Activated CD8-positive, alpha-beta memory T cell treated with anti-CD3 and anti-CD28 coated beads, Interleukin-2, amount 10 ng/mL, durations not matched to agents 7 days and 5 days (primary cell): ENCODE data around the gene CCBE1. TPM values are rescaled to one million over a fixed set of nuclear protein-coding genes. Genes with fewer than 3 reads are reported as not detected.

Source experiments
- ATAC-seq: fragments of 150-1000 bp; cut with Tn5 transposase; one replicate; pipeline ENCODE4 v1.10.0; 2021; ENCODE audit warnings: moderate library complexity
- CTCF ChIA-PET: fragments of 350-600 bp; sonication (Branson Sonifier 250); formaldehyde crosslinking; loops from one replicate; lab custom pipeline; 2021; ENCODE audit warnings: antibody characterized with exemption; lab: Charles Lee
- DNase-seq: peaks from one replicate; pipeline ENCODE4 v3.0.0-alpha.2; 2020
- H3K27ac Mint-ChIP-seq: one replicate; pipeline ENCODE4 v1.8.0; 2021; ENCODE audit warnings: mild to moderate bottlenecking, mixed read lengths
- H3K27me3 Mint-ChIP-seq: one replicate; pipeline ENCODE4 v1.8.0; 2021; ENCODE audit warnings: mixed read lengths
- H3K36me3 Mint-ChIP-seq: one replicate; pipeline ENCODE4 v1.8.0; 2021; ENCODE audit warnings: mild to moderate bottlenecking, mixed read lengths
- H3K4me1 Mint-ChIP-seq: one replicate; pipeline ENCODE4 v1.8.0; 2021; ENCODE audit warnings: mixed read lengths
- H3K4me3 Mint-ChIP-seq: one replicate; pipeline ENCODE4 v1.8.0; 2021; ENCODE audit warnings: mild to moderate bottlenecking, moderate library complexity, mixed read lengths
- H3K9me3 Mint-ChIP-seq: one replicate; pipeline ENCODE4 v1.8.0; 2022; ENCODE audit warnings: low read depth, mixed read lengths
- total RNA-seq, 2 experiments: library from RNA; stranded (reverse); gene quantifications; one replicate each; pipeline ENCODE4 v1.2.3, GENCODE V29; 2021

CCBE1 gene
- total RNA-seq, 2 experiments from 2014 or later: 0.12 TPM; not detected in 1

DNA sequence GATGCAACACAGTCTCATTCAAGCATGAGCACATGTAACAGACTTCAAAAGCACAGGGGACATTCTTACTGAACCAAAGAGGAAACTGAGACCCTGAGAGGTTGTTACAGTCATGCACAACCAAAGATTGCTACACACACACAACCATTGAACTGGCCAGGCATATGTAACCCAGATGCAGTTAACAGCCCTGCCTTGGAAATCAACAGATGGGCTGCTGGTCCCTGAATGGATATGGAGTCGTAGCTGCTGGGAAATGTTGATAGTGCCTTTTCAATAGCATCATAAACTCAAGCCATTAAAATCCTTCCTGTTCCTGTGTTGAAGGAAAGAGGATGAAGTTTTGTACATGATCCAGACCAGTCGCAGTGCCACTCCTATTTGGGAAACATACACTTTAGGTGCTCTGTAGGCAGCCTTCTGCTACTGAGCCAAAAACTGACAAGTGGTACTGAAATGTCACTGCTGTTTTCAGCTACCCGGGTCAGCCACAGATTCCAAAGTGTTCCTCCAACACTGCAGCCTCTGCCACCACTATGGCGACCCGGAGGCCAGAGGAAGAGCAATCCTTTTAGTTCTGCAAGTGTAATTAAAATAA lies 143.9 kb downstream of the CCBE1 start:
- Mint-ChIP-seq H3K4me3 (no peak overlapping the region), H3K4me1 (no peaks in the 10 kb centered on the region), H3K9me3 (no peaks in the 10 kb centered on the region), H3K36me3 (no peaks in the 10 kb centered on the region), H3K27me3 (no peaks in the 10 kb centered on the region), H3K27ac (no peak overlapping the region)
- no peak for DNase-seq
- CTCF ChIA-PET: no interaction called here
- ATAC-seq: no peak

DNA sequence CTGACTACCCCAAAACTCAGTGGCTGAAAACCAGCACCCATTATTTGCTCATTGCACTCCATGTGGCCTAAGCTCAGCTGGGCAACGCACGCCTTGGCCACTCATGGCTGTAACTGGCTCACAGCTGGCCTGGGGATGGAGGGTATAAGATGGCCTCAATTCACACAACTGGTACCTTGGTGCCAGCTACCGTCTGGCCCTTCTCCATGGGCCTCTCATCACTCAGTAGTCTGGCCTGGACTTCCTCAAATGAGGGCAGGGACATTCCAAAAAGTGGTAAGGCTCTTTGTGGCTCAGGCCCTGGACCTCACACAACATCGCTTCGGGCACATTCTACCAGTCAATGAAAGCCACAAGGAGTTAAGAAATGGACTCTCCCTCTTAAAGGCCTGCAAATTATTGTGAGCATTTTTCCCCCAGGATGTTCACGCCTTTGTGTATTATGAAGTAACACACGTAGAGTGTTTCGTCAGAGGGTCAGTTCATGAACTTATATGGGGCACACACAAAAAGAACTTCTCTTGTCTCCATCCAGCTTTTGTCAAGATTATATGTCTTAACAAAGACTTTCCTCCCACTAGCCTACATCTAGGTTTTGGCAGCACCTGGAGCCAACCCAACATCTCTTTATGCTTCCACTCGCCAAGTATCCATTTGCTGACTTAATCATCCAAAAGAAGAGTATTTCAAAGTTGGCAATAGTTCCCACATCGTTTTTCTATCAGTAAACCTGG lies 145.2 kb downstream of the CCBE1 start:
- Mint-ChIP-seq H3K4me1 (no peaks in the 10 kb centered on the region), H3K9me3 (no peaks in the 10 kb centered on the region), H3K4me3 (no peak overlapping the region), H3K27ac (no peak overlapping the region), H3K27me3 (peaks cover 7% of the 10 kb centered on the region), H3K36me3 (no peaks in the 10 kb centered on the region)
- ATAC-seq: no peak
- no peak for DNase-seq
- CTCF ChIA-PET: no interaction called here

DNA sequence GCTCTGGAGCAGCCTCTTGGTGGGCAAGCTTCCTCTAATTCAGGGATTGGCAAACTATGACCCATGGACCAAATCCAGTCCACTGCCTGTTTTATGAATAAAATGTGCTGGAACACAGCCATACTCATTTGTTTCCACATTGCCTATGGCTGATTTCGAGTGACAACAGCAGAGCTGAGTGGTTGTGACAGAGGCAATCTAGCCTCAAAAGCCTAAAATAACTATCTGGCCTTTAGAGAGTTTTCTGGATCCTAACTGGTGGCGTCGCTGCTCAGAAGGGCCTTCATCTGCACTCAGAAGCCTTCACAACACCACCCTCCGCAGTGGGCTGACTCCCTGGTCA lies 147.1 kb downstream of the CCBE1 start:
- H3K4me1 Mint-ChIP-seq: no peaks in the 10 kb centered on the region
- CTCF ChIA-PET: no interaction called here
- H3K4me3 Mint-ChIP-seq: no peak overlapping the region
- H3K27ac Mint-ChIP-seq: no peak overlapping the region
- DNase-seq: no peak
- ATAC-seq: no peak
- no peaks in the 10 kb centered on the region for H3K36me3 Mint-ChIP-seq
- peaks cover 12% of the 10 kb centered on the region for H3K27me3 Mint-ChIP-seq
- no peaks in the 10 kb centered on the region for H3K9me3 Mint-ChIP-seq

DNA sequence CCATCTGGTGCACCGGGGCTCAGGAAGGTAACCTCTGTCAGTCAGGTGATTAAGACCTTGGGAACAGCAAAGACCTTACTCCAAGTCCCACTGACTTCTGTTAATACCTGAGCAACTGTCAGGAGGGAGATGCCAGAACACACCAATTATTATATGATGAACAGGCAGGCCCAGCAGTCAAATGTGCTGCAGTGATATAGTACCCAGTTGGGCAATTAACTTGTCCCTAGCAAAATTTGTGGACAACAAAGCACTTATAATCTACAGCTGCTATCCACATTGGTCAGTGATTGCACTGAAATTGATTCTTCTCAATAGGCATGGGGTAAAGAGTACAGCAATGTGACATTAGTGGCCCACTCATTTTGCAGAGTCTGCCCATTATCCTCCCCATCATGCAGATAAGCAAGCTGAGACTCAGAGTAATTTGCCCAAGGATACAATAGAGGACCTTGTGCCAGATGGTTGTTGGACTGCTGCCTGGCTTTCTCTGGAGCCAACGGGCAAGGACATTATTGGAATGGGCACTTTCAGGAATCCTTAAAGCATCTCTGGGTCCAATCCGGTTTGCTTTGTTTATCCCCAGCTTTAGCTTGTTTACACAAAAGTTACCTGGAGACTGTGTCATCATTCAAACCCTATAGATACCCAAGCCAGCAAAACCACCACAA lies 147.6 kb downstream of the CCBE1 start:
- Mint-ChIP-seq H3K27ac (no peak overlapping the region), H3K36me3 (no peaks in the 10 kb centered on the region), H3K4me1 (no peaks in the 10 kb centered on the region), H3K9me3 (no peaks in the 10 kb centered on the region), H3K27me3 (peaks cover 12% of the 10 kb centered on the region), H3K4me3 (no peak overlapping the region)
- CTCF ChIA-PET: no interaction called here
- no peak for ATAC-seq
- no peak for DNase-seq

DNA sequence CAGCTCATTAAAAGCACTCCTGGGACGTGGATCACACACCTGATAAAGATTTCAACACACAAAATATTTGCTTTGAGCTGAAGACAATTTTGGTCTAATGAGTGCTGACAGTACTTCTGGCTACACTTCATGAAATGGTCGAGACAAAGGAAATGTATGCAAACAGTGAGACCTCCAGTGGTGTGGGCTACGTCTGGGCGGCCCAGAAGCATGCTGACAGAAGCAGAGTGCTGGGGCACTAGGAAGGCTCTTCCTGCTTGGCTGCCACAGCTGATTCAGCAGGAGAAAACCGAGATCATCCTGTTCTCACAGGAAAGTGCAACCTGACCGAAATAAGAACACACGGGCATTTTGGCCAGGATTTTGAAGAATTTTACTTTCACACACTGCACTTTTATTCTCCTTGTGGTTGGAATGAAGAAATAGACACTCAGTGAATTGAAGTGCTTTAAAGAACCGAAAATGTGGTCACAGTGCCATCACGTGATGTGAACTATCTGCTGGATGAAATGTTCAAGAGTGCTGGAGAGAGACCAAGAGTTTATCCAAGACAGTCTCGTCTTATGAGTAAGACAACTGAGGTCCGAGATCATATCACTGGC lies 149.5 kb downstream of the CCBE1 start:
- Mint-ChIP-seq H3K4me1 (no peaks in the 10 kb centered on the region), H3K36me3 (no peaks in the 10 kb centered on the region), H3K9me3 (no peaks in the 10 kb centered on the region), H3K27ac (no peak overlapping the region), H3K27me3 (peaks cover 12% of the 10 kb centered on the region), H3K4me3 (no peak overlapping the region)
- ATAC-seq: no peak
- DNase-seq: no peak
- CTCF ChIA-PET: no interaction called here

DNA sequence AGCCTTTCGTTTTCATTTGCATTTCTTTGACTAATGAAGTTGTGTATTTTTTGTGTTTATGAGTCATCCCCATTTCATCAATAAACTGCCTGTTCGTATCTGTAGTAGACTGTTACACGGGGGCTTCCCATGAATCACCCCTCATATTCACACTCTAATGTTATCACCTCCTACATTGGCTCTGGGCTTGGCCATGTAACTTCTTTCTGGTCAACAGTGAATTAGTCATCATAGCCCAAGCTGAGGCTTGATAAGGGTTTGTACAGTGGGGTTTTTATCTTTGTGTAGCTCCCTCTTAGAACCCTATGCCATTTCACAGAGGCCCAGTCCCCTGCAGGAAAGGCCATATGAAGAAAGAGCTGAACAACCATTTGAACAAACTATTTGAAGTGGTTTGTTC lies 151.0 kb downstream of the CCBE1 start:
- no peak for ATAC-seq
- H3K36me3 Mint-ChIP-seq: no peaks in the 10 kb centered on the region
- H3K27ac Mint-ChIP-seq: no peak overlapping the region
- H3K4me1 Mint-ChIP-seq: no peaks in the 10 kb centered on the region
- no peaks in the 10 kb centered on the region for H3K9me3 Mint-ChIP-seq
- H3K27me3 Mint-ChIP-seq: peaks cover 12% of the 10 kb centered on the region
- CTCF ChIA-PET: no interaction called here
- no peak overlapping the region for H3K4me3 Mint-ChIP-seq
- no peak for DNase-seq

DNA sequence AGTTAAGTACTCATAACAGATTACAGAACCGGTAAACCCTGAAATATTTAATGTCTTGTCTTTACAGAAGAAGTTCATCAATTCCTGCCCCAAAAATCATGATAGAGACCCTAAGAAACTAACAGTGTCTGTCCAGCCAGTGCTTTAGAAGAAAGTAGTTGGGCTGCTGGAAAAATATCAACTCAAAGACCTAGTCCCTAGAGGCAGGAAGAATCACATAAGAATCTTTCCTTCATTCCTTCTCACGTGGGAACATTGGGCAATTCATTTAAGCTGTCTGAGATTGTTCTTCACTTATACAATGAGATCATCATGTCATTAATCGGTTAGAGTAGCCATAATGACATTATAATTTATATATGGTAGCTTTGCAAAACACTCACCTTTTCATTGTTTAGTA lies 156.4 kb downstream of the CCBE1 start:
- no peak overlapping the region for H3K27ac Mint-ChIP-seq
- no peak overlapping the region for H3K4me3 Mint-ChIP-seq
- H3K27me3 Mint-ChIP-seq: peaks cover 8% of the 10 kb centered on the region
- no peak for ATAC-seq
- DNase-seq: no peak
- no peaks in the 10 kb centered on the region for H3K36me3 Mint-ChIP-seq
- peaks cover 4% of the 10 kb centered on the region for H3K4me1 Mint-ChIP-seq
- CTCF ChIA-PET: no interaction called here
- no peaks in the 10 kb centered on the region for H3K9me3 Mint-ChIP-seq

DNA sequence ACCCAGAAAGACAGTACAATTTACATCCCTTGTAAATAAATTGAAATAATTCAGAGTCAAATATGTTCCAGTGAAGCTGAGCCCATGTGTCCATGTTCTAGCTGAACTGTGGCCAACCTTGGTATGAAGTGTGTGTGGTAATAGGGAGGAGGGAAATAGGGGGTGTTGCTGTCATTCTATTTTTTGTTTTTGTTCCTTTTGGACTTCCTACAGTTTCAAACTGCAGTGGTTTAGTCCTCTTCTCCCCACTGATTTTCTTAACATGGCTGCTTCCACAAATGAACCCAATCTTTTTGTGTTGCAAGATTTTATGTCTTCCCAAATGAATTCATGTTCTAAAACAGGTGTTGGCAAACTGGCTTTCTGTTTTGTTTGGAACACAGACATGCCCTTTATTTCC lies 156.9 kb downstream of the CCBE1 start:
- H3K9me3 Mint-ChIP-seq: no peaks in the 10 kb centered on the region
- no peak for ATAC-seq
- DNase-seq: no peak
- CTCF ChIA-PET: no interaction called here
- no peaks in the 10 kb centered on the region for H3K36me3 Mint-ChIP-seq
- H3K4me3 Mint-ChIP-seq: no peak overlapping the region
- H3K4me1 Mint-ChIP-seq: peaks cover 4% of the 10 kb centered on the region
- H3K27me3 Mint-ChIP-seq: peaks cover 8% of the 10 kb centered on the region
- H3K27ac Mint-ChIP-seq: no peak overlapping the region

DNA sequence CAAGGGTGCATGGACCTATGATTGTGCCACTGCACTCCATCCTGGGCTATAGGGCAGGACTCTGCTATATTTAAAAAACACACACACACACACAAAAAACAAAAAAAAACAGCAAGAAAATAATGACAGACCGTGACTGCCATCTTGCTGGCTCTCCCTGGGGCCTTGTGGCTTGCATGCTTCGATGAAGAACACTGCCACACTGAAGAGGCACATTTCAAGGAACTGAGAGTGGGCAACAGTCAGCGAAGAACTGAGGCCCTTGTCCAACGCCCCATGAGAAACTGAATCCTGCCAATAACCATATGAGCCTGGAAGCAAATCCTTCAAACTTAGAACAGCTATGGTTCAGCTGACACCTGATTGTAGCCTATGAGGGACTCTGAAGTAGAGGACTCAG lies 158.1 kb downstream of the CCBE1 start:
- ATAC-seq (no peak), DNase-seq (no peak)
- H3K4me3 Mint-ChIP-seq: no peak overlapping the region
- H3K27ac Mint-ChIP-seq: no peak overlapping the region
- no peaks in the 10 kb centered on the region for H3K36me3 Mint-ChIP-seq
- H3K4me1 Mint-ChIP-seq: peaks cover 4% of the 10 kb centered on the region
- CTCF ChIA-PET: no interaction called here
- H3K27me3 Mint-ChIP-seq: peaks cover 13% of the 10 kb centered on the region
- H3K9me3 Mint-ChIP-seq: no peaks in the 10 kb centered on the region

DNA sequence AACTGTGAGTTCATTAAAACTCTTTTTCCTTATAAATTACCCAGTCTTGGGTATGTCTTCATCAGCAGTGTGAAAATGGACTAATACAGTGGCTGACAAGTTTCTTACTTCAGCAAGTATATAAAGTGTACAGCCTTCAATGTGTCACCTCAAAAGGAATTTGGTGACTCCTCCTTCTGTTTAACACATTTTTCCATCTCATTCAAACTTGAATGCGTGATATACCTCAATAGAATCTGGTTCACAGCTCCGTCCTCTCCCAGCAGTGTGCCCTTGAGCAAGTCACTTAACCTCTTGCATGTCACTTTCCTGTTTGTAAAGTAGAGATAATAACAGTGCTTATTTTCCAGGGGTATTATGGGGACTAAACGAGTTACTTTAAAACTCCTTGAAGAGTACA lies 159.6 kb downstream of the CCBE1 start:
- CTCF ChIA-PET: interaction anchor here (0.6 kb wide), 1 partner anchor 1428 kb away, joined by 3 read pairs; no protein-coding TSS in a partner anchor
- Mint-ChIP-seq H3K4me1 (peaks cover 4% of the 10 kb centered on the region), H3K4me3 (no peak overlapping the region), H3K9me3 (no peaks in the 10 kb centered on the region), H3K27me3 (peaks cover 13% of the 10 kb centered on the region), H3K36me3 (no peaks in the 10 kb centered on the region), H3K27ac (no peak overlapping the region)
- ATAC-seq (no peak), DNase-seq (no peak)

DNA sequence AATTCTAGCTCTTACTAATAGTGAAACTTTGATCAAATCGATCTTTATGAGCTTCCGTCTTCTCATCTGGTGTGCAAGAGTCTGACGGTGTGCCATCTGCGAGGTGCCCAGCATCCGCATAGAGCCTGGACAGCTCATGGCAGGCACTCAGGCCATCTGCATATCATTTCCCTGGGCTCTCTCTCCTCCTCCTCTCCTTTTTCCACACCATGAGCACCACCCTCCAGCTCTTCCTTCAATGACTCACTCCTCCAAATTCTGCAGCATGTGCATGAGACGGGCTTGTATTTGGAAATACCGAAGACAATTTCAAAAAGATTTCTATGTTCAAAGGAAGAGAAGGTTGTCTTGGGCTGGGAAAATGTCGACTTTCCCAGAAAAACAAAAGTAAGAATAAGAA lies 161.1 kb downstream of the CCBE1 start:
- Mint-ChIP-seq H3K4me1 (peaks cover 4% of the 10 kb centered on the region), H3K4me3 (no peak overlapping the region), H3K36me3 (no peaks in the 10 kb centered on the region), H3K27me3 (peaks cover 14% of the 10 kb centered on the region), H3K27ac (no peak overlapping the region), H3K9me3 (no peaks in the 10 kb centered on the region)
- ATAC-seq (no peak), DNase-seq (no peak)
- CTCF ChIA-PET: no interaction called here

DNA sequence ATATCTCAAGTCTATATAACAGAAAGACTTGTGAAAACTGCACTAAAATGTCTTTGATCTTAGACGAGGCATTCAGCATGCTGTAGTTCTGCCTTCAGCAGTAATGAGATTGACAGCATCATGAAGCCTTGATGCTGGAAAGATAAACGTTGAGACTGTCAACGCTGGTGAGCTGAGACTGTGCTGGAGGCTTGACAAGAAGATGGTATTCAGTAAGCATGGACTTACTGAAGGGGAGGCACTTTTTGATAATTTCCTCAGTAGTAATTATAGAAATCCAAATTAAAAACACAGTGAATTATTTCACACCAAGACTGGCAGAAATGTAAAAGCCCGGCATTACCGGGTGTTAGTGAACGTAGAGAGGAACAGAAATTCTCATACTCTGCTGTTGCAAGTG lies 162.2 kb downstream of the CCBE1 start:
- Mint-ChIP-seq H3K4me1 (peaks cover 4% of the 10 kb centered on the region), H3K27ac (no peak overlapping the region), H3K4me3 (no peak overlapping the region), H3K36me3 (no peaks in the 10 kb centered on the region), H3K27me3 (peaks cover 16% of the 10 kb centered on the region), H3K9me3 (no peaks in the 10 kb centered on the region)
- ATAC-seq: no peak
- no peak for DNase-seq
- CTCF ChIA-PET: no interaction called here

DNA sequence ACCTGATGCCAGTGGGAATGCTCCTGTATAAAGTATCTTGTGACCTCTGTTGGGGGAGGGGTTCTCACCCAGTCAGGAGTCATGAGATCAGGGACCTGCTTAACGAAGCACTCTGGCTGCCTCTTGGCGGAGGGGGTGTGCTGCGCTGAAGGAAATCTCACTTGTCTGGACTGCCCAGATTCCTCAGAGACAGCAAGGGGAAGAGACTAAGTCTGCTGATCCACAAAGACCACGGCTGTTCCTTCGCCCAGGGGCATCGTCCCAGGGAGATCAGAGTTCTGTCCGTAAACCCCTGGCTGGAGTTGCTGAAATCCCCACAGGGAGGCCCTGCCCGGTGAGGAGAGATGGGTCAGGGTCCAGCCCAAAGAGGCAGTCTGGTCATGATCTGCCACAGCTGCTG lies 168.4 kb downstream of the CCBE1 start:
- CTCF ChIA-PET: no interaction called here
- no peak overlapping the region for H3K4me3 Mint-ChIP-seq
- peaks cover 4% of the 10 kb centered on the region for H3K27me3 Mint-ChIP-seq
- ATAC-seq: no peak
- no peak overlapping the region for H3K27ac Mint-ChIP-seq
- no peaks in the 10 kb centered on the region for H3K9me3 Mint-ChIP-seq
- H3K4me1 Mint-ChIP-seq: no peaks in the 10 kb centered on the region
- no peak for DNase-seq
- no peaks in the 10 kb centered on the region for H3K36me3 Mint-ChIP-seq
